Skeletal muscle tissue (tissue), 4 donors: ENCODE data around the gene LAMB1. TPM values are rescaled to one million over a fixed set of nuclear protein-coding genes. Genes with fewer than 3 reads are reported as not detected.

Source experiments
- H3K27ac ChIP-seq: one replicate; pipeline ENCODE4 v1.7.0; 2013; ENCODE audit warnings: mild to moderate bottlenecking, low read depth, low read length, inconsistent platforms
- H3K27me3 ChIP-seq, 3 donors: one replicate each; pipeline ENCODE4 v1.7.0; 2013; ENCODE audit warnings: low read length in 3 of 3; ENCODE audit not compliant: control insufficient read depth in 3 of 3, insufficient read depth in 3 of 3
- H3K36me3 ChIP-seq, 3 donors: one replicate each; pipeline ENCODE4 v1.7.0; 2013; ENCODE audit warnings: low read length in 3 of 3; ENCODE audit not compliant: control insufficient read depth in 3 of 3, insufficient read depth in 3 of 3
- H3K4me1 ChIP-seq, 3 donors: one replicate each; pipeline ENCODE4 v1.7.0; 2013; ENCODE audit warnings: low read length in 3 of 3, mild to moderate bottlenecking in 3 of 3; ENCODE audit not compliant: control insufficient read depth in 3 of 3, insufficient read depth in 3 of 3
- H3K4me3 ChIP-seq, 3 donors: one replicate each; pipeline ENCODE4 v1.7.0; 2013; ENCODE audit warnings: low read length in 3 of 3
- H3K9ac ChIP-seq, 3 donors: one replicate each; pipeline ENCODE4 v1.7.0; 2013; ENCODE audit warnings: low read length in 3 of 3, mild to moderate bottlenecking in 3 of 3, moderate library complexity in 2 of 3, low read depth in 1 of 3
- H3K9me3 ChIP-seq, 3 donors: one replicate each; pipeline ENCODE4 v1.7.0; 2013; ENCODE audit warnings: low read length in 3 of 3; ENCODE audit not compliant: control insufficient read depth in 3 of 3
- total RNA-seq: library from RNA; depleted of rRNA; stranded (reverse); fragments of >200 nt; gene quantifications from one replicate; pipeline ENCODE4 v1.2.3, GENCODE V29; 2014
- donor health status: Osteomylitis.

LAMB1 gene
- total RNA-seq, 1 donor from 2014 or later = 195 TPM

GRCh38 chr7:107975394-107976013 is 27.5 kb downstream of the LAMB1 start:
- Histone ChIP-seq H3K9me3 (no peaks in the 10 kb centered on the region), H3K4me3 (no peak overlapping the region), H3K27me3 (no peaks in the 10 kb centered on the region), H3K27ac (no peak overlapping the region), H3K36me3 (peaks cover 0 to 6% (median 0%) of the 10 kb centered on the region in 3 donors), H3K9ac (no peak overlapping the region), H3K4me1 (peaks cover 0 to 9% (median 0%) of the 10 kb centered on the region in 3 donors)

- Histone ChIP-seq H3K9ac (no peak overlapping the region), H3K9me3 (no peaks in the 10 kb centered on the region), H3K4me3 (no peak overlapping the region), H3K27ac (no peak overlapping the region), H3K4me1 (peaks cover 0 to 9% (median 0%) of the 10 kb centered on the region in 3 donors), H3K36me3 (peaks cover 0 to 6% (median 0%) of the 10 kb centered on the region in 3 donors), H3K27me3 (no peaks in the 10 kb centered on the region)
Measured at GRCh38 chr7:107973861-107974260, 29.1 kb downstream of the LAMB1 start.

GRCh38 chr7:107972941-107973376 is 30.0 kb downstream of the LAMB1 start:
- Histone ChIP-seq H3K4me1 (peaks cover 0 to 9% (median 0%) of the 10 kb centered on the region in 3 donors), H3K9ac (no peak overlapping the region), H3K27ac (no peak overlapping the region), H3K4me3 (no peak overlapping the region), H3K9me3 (no peaks in the 10 kb centered on the region), H3K27me3 (no peaks in the 10 kb centered on the region), H3K36me3 (peaks cover 0 to 6% (median 0%) of the 10 kb centered on the region in 3 donors)

GRCh38 chr7:107972075-107972482 is 30.9 kb downstream of the LAMB1 start:
- no peak overlapping the region for H3K9ac ChIP-seq
- peaks cover 0 to 6% (median 0%) of the 10 kb centered on the region in 3 donors for H3K36me3 ChIP-seq
- H3K4me1 ChIP-seq = peaks cover 0 to 9% (median 0%) of the 10 kb centered on the region in 3 donors
- no peaks in the 10 kb centered on the region for H3K27me3 ChIP-seq
- H3K27ac ChIP-seq = peak overlapping the region; percentile 43
- H3K4me3 ChIP-seq = no peak overlapping the region
- no peaks in the 10 kb centered on the region for H3K9me3 ChIP-seq

- Histone ChIP-seq H3K4me1 (peaks cover 0 to 9% (median 2%) of the 10 kb centered on the region in 3 donors), H3K4me3 (no peak overlapping the region), H3K9ac (no peak overlapping the region), H3K27me3 (no peaks in the 10 kb centered on the region), H3K27ac (peak overlapping the region; percentile 43), H3K36me3 (peaks cover 0 to 6% (median 0%) of the 10 kb centered on the region in 3 donors), H3K9me3 (no peaks in the 10 kb centered on the region)
Measured at GRCh38 chr7:107971613-107972012, 31.3 kb downstream of the LAMB1 start.

- Histone ChIP-seq H3K9ac (no peak overlapping the region), H3K27ac (peak overlapping the region; percentile 43), H3K4me3 (no peak overlapping the region), H3K9me3 (no peaks in the 10 kb centered on the region), H3K36me3 (peaks cover 0 to 3% (median 0%) of the 10 kb centered on the region in 3 donors), H3K4me1 (peaks cover 0 to 9% (median 2%) of the 10 kb centered on the region in 3 donors), H3K27me3 (no peaks in the 10 kb centered on the region)
Measured at GRCh38 chr7:107971100-107971499, 31.9 kb downstream of the LAMB1 start.

- Histone ChIP-seq H3K36me3 (no peaks in the 10 kb centered on the region), H3K27me3 (no peaks in the 10 kb centered on the region), H3K9me3 (no peaks in the 10 kb centered on the region), H3K4me1 (peaks cover 0 to 9% (median 2%) of the 10 kb centered on the region in 3 donors), H3K9ac (no peak overlapping the region), H3K27ac (no peak overlapping the region), H3K4me3 (no peak overlapping the region)
Measured at GRCh38 chr7:107969856-107970255, 33.1 kb downstream of the LAMB1 start.

- peaks cover 0 to 9% (median 2%) of the 10 kb centered on the region in 3 donors for H3K4me1 ChIP-seq
- no peaks in the 10 kb centered on the region for H3K9me3 ChIP-seq
- no peak overlapping the region for H3K27ac ChIP-seq
- H3K9ac ChIP-seq = no peak overlapping the region
- peaks cover 0 to 4% (median 2%) of the 10 kb centered on the region in 3 donors for H3K36me3 ChIP-seq
- H3K4me3 ChIP-seq = no peak overlapping the region
- no peaks in the 10 kb centered on the region for H3K27me3 ChIP-seq
Measured at GRCh38 chr7:107968449-107968848, 34.5 kb downstream of the LAMB1 start.

GRCh38 chr7:107967420-107967819 is 35.5 kb downstream of the LAMB1 start:
- no peak overlapping the region for H3K4me3 ChIP-seq
- H3K27ac ChIP-seq = no peak overlapping the region
- H3K27me3 ChIP-seq = no peaks in the 10 kb centered on the region
- peaks cover 0 to 9% (median 2%) of the 10 kb centered on the region in 3 donors for H3K4me1 ChIP-seq
- no peaks in the 10 kb centered on the region for H3K9me3 ChIP-seq
- no peak overlapping the region for H3K9ac ChIP-seq
- peaks cover 0 to 4% (median 2%) of the 10 kb centered on the region in 3 donors for H3K36me3 ChIP-seq

GRCh38 chr7:107966711-107967110 is 36.2 kb downstream of the LAMB1 start:
- peaks cover 0 to 7% (median 2%) of the 10 kb centered on the region in 3 donors for H3K4me1 ChIP-seq
- no peak overlapping the region for H3K27ac ChIP-seq

More at GRCh38 chr7:107966711-107967110, 36.2 kb downstream of the LAMB1 start:
- Histone ChIP-seq H3K27me3 (no peaks in the 10 kb centered on the region), H3K9ac (no peak overlapping the region), H3K9me3 (no peaks in the 10 kb centered on the region), H3K4me3 (no peak overlapping the region), H3K36me3 (peaks cover 0 to 4% (median 2%) of the 10 kb centered on the region in 3 donors)
